Measurements from ENCODE around the gene RNF41.
"Not testable (repeated sequence)": the region's sequence is repeated elsewhere in the genome, so short reads cannot be mapped to it uniquely, and the experiment has no call there.

Gene RNF41

GRCh38 chr12:56221757-56222530, at the start of gene RNF41:
Gene RNF41, minus strand, starts transcription at chr12:56221922. Its CDS starts 7,875 bp downstream, at chr12:56214047.
- peak; percentile 88 for ATAC-seq
- peak; percentile 95 for DNase-seq

- ATAC-seq (no peak), DNase-seq (no peak)
Observed at GRCh38 chr12:56271031-56271430, 49.3 kb upstream of the RNF41 start.

- DNase-seq (no peak), ATAC-seq (no peak)
Observed at GRCh38 chr12:56267443-56268071, 45.8 kb upstream of the RNF41 start.

GRCh38 chr12:56266693-56267442, 45.1 kb upstream of the RNF41 start, which contains the start of gene COQ10A:
Gene COQ10A, plus strand, starts transcription at chr12:56266942. Its CDS starts 177 bp downstream, at chr12:56267119.
- ATAC-seq (peak; percentile 93), DNase-seq (peak; percentile 88)

GRCh38 chr12:56266068-56266692, 44.5 kb upstream of the RNF41 start:
- not testable (repeated sequence) for DNase-seq, ATAC-seq

GRCh38 chr12:56262955-56263354, 41.2 kb upstream of the RNF41 start:
- not testable (repeated sequence) for DNase-seq, ATAC-seq

- DNase-seq (no peak), ATAC-seq (no peak)
Observed at GRCh38 chr12:56261503-56262232, 39.9 kb upstream of the RNF41 start.

GRCh38 chr12:56260921-56261320, 39.2 kb upstream of the RNF41 start:
- no peak for ATAC-seq
- no peak for DNase-seq

- no peak for ATAC-seq
- no peak for DNase-seq
Observed at GRCh38 chr12:56260380-56260779, 38.7 kb upstream of the RNF41 start.

- ATAC-seq (no peak), DNase-seq (no peak)
Observed at GRCh38 chr12:56258820-56259183, 37.1 kb upstream of the RNF41 start.

- peak; percentile 95 for ATAC-seq
- DNase-seq: peak; percentile 88
Observed at GRCh38 chr12:56258068-56258819, 36.5 kb upstream of the RNF41 start, which contains the start of gene ANKRD52. Gene ANKRD52, minus strand, starts transcription at chr12:56258384. Its CDS starts 115 bp downstream, at chr12:56258269.

- DNase-seq: peak; percentile 28
- ATAC-seq: peak; percentile 16
Observed at GRCh38 chr12:56257491-56258067, 35.9 kb upstream of the RNF41 start.

- DNase-seq: no peak
- no peak for ATAC-seq
Observed at GRCh38 chr12:56257071-56257470, 35.3 kb upstream of the RNF41 start.

- peak; percentile 14 for DNase-seq
- ATAC-seq: no peak
Observed at GRCh38 chr12:56256326-56256960, 34.7 kb upstream of the RNF41 start.

- ATAC-seq: no peak
- no peak for DNase-seq
Observed at GRCh38 chr12:56255671-56256070, 33.9 kb upstream of the RNF41 start.

- no peak for ATAC-seq
- DNase-seq: no peak
Observed at GRCh38 chr12:56253091-56253490, 31.4 kb upstream of the RNF41 start.

- DNase-seq (no peak), ATAC-seq (no peak)
Observed at GRCh38 chr12:56252649-56253048, 30.9 kb upstream of the RNF41 start.

- DNase-seq: no peak
- ATAC-seq: no peak
Observed at GRCh38 chr12:56248711-56249110, 27.0 kb upstream of the RNF41 start.

- DNase-seq (no peak), ATAC-seq (no peak)
Observed at GRCh38 chr12:56247923-56248322, 26.2 kb upstream of the RNF41 start.

- ATAC-seq (no peak), DNase-seq (no peak)
Observed at GRCh38 chr12:56244494-56244893, 22.8 kb upstream of the RNF41 start.
